GM19351 (cell line): ENCODE data around the gene ADARB2.
"Not testable (repeated sequence)": the region's sequence is repeated elsewhere in the genome, so short reads cannot be mapped to it uniquely, and the experiment has no call there.

ENCODE experiments used
- ATAC-seq: cut with Tn5 transposase; IDR thresholded peaks from one replicate; pipeline ENCODE4 v1.9.1; 2021; ENCODE audit warnings: mild to moderate bottlenecking, moderate library complexity; ENCODE audit not compliant: unreplicated experiment

Gene ADARB2

DNA sequence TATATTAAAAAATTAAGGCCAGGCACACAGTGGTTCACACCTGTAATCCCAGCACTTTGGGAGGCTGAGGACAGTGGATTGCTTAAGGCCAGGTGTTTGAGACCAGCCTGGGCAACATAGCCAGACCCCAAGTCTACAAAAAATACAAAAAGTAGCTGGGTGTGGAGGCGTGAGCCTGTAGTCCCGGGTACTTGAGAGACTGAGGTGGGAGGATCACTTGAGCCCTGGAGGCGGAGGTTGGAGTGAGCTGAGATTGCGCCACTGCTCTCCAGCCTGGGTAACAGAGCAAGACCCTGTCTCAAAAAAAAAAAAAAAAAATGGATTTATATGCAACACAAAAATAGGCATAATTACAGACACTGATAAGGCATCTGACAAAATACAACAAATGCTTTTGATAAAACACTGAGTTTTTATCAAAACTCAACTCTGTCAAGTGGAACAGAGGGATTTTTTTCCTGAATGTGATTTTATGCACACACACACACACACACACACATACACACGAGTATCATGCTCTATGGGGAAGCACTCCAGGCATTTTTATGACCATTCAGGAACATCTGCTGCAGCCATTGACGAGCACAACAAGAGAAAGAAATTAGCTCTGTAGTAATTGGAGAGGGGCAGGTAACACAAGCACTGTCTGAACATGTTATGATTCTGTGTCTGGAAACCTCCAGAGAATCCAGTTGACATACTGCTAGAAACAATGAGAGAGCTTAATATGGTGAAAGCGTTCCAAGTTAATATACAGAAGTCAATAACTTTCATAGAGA, 488.0 kb downstream of the ADARB2 start:
- no peak for ATAC-seq

DNA sequence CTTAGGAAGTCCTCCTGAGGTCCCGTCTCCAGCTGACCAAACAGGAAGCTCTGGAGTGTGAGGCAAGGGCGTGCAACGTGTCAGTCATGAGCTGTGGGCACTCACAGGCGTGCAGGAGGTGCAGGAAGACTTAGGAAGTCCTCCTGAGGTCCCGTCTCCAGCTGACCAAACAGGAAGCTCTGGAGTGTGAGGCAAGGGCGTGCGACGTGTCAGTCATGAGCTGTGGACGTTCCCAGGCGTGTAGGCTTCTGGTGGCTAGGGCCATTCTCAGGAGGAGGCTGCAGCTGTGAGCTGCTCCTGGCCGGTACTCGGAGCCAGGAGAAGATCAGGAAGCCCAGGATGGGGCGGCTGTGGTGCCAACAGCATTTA, 489.1 kb downstream of the ADARB2 start:
- not testable (repeated sequence) for ATAC-seq

DNA sequence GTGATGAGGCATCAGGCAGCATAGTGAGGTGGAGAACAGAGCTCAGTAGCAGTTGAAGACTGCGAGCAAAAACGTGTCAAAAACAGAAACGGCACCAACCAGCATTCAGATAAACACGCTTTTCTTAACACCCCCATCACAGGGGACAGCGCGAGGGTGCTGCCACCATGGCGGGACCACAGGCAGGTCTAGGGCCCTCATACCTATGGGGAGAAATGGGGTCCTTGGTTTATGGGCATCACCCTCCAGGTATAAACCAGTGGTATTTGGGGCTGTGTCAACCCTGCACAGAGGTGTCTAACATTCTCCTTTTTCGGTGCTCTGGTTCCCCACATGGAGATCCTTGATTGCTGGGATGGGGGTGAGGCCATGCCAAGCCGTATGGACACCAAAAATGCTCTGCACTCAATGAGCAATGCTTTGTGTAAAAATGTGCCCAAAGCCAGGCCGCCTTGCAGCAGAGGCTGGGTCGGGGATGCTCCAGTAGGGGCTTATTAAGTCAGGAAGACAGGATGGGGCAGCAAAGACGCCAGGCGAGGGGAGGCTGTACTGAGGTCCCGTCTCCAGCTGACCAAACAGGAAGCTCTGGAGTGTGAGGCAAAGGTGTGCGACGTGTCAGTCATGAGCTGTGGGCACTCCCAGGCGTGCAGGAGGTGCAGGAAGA, 489.6 kb downstream of the ADARB2 start:
- no peak for ATAC-seq

DNA sequence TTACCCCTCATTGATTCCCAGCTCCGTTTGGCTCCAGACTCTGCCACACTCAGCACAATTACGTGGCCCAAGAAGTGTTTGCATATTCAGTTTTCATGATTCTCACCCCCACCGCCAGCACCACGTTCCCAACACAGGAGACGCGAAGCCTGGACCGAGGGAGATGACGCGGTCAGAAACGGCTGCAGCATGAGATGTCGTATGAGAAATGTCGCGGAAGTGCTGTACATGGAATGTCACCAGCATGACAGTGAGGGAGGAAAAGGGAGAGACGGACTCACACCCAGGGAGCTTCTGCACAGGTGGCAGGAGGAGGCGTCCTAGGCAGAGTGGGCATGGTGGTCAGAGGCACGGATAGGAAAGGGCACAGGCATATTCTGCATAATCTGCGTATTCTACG, 492.8 kb downstream of the ADARB2 start:
- no peak for ATAC-seq

DNA sequence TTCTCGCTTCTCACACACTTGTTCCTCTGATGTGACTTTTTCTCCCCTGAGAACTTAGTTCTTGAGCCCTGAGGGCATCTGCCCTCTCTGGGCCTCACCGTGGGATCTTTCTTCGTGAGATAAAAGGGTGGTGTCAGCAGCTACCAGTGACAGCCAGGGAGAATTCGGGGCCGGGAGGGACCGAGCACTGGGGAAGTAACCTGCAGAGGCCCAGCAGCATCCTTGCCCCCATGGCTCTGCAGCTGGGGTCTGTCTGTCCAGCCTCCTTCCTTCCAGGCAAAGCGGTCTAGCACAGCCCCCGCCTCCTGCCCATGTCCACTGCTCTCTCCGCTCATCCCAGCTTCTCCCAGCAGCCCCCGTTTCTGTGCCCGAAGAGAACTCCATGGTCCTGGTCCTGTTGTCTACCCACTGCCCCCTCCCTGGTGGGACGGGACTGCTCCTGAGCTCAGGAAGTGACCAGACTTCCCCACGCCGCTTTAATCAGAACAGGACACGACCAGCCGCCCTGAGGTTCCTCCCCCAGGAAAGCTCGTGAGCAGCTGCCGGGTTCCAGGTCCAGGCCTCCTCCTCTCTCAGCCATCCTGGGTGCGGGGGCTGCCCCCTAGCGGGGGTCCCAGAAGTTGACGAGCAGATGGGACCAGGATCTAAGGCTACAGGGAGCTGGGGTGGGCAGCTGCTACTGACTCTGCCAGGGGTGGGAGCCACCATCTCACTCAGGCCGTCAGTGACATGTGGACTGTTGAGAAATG, 493.7 kb downstream of the ADARB2 start:
- no peak for ATAC-seq

DNA sequence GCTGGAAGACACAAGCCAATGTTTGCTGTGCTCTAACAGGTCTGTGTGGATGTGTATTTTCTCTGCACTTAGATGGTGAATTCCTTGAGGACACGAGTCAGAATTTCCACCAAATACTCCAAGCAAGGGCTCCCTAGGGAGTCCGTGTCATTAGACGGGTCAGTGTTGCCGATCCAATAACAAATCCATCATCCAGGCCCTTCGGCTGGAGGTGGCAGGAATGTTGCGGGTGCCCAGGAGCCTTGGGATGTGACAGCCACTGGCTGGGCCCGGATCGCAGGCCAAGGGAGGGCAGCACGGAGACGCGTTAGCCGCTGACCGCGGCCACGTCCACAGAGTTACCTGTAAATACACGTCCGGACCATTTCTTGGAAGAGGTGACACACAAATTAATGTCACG, 494.4 kb downstream of the ADARB2 start:
- no peak for ATAC-seq

DNA sequence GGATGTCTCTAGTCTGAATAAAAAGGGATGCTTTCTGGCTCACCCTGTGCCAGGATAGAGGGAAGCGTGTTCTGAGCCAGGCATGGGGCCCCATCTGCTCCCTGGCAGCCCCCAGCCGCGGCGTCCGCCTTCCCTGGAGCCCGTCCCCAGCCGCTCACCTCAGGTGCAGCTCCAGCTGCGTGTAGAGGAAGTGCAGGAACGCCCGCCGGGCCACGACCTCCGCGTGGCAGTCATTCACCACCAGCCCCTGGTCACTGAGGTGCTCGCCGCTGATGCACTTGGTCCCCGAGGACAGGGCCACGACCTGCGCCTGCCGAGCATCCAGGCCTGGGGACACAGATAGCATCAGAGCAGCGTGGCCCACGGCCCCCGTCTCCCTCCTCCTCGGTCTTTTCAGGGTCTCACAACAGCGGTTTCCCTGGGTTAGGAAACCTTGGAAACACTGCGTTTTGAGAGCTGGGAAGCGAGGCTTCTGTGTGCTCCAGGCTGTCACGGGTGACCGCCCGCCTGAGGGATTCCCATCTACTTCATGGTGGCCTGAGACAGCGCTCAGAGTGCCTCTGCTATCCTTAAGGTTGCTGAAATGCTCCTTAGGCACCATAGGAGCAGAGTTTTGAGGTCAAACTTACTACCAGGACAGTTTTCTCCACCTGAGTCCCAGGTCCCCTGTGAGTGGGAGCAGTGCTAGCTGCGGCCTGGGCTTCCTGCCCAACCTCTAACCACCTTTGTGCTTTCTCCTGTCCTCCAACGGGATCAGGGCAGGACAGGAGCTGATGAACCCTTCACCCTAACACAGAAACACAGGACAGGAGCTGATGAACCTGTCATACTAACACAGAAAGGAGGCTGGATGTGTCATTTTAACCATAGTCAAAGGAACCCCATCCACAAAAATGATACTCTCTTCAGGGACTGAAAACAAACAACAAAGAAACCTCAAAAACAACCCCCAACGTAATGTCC, 495.1 kb downstream of the ADARB2 start:
- no peak for ATAC-seq

DNA sequence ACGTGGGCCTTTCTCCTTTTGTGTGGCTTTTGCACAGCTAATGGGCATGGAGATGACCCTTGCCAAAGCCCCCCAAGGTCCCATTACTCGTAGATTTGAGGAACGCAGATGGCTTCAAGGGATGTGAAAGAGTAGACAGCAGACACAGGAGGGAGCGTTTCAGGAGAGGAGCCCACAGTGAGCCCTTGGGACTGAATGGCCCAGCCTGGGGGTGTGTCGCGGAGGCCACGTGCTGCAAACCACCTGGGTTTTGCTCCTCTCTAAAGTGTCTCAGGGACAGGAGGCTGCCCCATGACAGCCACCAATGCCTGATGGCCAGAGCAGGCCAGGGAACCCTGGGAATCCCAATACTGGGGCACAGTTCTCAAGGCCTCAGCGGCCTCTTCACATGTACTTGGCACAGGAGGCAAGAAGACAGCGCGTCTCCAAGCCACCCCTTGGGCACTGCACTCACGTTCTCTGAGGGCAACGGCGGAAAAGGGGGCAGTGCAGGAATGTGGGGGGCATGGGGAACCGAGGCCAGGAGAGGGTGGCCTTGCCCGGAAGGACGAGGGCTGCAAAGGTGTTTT, 495.9 kb downstream of the ADARB2 start:
- no peak for ATAC-seq

DNA sequence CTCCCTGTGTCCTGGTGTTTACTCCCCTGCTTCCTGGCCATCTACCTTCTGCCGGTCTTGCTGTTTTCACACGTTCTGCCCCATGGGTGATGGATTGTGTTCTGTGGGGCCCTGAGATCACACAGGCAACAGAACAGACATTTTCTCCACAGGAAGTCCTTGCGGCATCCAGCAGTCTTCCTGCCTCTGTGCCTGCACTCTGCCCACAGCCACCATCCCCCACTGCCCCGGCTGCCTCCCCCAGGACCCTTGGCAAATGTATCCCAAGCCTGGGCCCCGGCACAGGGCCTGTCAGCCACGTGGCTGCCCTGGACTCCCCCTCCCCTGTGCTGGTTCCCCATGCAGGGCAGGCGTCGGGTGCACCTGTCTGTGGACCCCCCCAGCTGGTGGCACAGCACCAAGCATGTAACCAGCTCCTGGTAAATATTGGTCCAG, 497.0 kb downstream of the ADARB2 start:
- ATAC-seq: no peak

DNA sequence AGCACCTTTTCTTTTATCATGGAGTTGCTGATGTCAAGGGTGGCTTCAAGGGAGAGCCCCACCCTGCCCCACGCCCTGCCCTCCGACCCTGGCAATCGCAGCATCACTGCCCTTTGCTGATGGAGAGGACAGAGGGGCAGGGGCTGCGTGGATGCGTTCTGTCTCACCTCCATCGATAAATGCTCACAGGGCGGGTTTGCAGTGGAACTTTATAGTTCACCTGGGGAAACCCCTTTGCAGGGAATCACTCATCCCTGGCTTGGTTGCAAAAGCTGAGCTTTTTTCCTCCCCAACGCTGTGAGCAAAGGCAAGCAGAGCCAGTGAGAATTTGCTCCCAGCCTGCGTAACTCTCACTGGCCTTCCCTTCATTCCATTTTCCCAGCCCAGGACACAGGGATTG, 504.3 kb downstream of the ADARB2 start:
- ATAC-seq: no peak

DNA sequence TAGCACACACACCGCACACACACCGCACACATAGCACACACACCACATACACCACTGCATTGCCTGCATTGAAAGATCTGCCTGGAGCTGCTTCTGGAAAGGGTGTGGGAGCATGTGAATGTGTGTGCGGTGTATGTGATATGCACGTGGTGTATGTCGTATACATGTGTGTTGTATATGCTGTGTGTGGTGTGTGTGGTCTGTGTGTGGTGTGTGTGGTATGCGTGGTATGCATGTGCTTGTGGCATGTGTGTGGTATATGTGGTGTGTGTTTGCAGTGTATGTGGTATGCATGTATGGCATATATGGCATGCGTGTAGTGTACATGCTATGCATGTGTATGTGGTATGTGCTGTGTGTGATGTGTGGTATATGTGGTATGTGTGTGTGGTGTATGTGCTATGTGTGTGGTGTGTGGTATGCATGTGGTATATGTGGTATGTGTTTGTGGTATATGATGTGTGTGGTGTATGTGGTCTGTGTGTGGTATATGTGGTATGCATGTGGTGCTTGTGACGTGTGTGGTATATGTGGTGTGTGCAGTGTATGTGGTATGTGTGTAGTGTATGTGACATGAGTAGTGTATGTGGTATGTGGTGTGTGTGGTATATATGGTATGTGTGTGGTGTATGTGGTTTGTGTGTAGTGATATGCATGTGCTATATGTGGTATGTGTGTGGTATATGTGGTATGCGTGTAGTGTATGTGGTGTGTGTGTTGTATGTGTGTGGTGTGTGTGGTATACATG, 505.0 kb downstream of the ADARB2 start:
- no peak for ATAC-seq

DNA sequence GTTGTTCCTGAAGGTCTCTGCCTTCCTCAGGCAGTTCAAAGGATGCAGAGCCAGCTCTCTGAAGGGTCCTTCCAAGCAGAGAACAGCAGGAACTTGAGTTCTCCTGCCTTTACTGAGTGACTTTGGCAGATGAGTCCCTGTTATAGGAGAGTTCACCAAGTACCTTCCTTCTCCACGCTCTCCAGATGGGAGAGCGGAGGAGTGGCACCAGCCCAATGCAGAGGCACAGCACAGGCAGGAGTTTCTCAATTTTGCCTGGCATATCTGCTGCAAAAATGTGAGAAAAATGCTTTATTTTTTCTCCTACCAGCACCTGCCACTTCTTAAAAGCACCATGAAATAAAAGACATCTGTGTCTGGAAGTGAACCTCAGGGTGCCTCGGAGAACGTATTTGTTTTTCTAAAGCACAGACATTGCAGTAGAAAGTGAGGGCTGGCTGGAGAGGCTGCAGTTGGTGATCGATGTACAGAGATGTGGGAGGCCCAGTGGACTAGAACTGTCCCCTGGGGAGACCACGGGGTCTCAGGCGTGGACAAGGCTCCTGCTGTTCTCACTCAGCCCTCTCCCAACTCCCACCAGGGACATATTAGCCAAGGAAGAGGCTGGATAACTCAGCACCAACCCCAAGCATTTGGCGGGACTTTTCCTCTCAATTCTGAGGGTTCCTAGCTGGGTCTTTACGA, 506.6 kb downstream of the ADARB2 start:
- ATAC-seq: no peak

DNA sequence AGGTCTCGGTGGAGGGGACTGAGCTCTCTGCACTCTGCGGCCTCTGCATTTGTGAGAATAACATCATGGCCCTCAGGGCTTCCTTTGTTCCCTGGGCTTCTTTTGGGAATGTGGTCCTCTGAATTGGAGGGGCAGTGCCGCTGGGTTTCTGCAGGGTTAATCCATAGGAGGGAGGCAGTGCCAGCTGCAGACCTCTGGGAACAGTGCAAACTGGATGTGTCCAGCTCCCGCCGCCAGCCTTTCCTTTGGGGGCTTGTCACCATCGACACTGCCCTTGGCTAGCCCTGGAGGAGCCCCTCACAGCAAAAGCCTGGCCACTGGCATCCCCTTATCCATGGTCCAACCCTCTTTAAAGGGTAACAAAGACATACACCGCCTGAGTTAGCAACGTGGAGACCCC, 507.2 kb downstream of the ADARB2 start:
- no peak for ATAC-seq

DNA sequence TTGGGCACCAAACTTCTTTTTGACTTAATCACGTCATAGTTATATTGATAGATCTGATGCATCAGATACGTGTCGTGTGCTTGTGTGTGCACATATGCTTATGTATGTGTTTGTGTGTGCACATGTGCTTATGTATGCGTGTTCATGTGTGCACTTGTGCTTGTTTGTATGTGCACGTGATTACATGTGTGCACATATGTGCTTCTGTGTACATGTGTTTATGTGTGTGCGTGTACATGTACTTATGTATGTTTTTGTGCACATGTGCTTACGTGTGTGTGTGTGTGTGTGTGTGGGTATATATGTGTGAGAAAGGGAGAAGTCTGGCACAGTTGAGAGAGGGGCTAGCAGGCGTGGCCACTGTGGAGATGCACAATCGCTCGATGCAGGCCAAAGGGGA, 507.8 kb downstream of the ADARB2 start:
- ATAC-seq: no peak

DNA sequence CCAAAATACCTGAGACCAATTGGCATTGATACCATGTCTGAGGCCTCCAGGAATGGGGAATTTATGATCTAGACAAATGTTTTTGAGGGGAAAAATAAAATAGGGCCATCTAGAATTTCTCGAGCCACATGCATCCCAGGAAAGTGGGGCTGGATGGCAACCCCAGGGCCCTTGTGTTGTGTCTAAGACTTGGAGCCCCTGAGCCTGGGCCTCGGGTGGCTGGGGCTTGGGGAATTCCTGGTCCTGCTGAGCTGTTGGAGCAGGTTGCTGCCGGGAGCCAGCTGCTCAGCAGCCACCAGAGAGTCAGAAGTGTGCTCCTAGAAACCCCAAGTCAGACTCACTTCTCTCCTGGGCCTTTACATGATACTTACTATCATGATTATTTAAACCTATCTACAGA, 508.2 kb downstream of the ADARB2 start:
- no peak for ATAC-seq

DNA sequence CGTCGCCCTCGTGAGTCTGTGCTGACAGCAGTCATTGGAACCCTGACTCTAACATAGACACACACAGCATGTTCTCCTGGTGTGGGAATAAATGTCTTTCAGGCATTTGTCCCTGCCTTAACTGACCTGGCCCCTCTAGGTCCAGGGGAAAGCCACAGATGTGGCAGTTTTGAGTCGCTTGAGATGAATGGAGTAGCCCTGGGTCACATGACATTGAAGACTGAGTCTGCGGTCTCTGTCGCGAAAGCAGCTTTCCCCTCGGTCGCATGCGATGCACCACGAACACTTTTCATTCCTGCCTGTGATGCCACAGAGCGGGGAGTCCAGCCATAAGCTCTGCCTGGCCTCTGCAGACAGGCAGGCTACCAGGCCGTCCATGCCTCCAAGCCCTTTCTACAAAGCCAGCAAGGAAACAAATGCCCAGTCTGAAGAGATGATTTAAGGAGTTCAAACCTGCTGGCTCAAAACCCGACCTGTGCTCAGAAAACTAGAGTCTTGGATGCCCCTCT, 508.8 kb downstream of the ADARB2 start:
- no peak for ATAC-seq

DNA sequence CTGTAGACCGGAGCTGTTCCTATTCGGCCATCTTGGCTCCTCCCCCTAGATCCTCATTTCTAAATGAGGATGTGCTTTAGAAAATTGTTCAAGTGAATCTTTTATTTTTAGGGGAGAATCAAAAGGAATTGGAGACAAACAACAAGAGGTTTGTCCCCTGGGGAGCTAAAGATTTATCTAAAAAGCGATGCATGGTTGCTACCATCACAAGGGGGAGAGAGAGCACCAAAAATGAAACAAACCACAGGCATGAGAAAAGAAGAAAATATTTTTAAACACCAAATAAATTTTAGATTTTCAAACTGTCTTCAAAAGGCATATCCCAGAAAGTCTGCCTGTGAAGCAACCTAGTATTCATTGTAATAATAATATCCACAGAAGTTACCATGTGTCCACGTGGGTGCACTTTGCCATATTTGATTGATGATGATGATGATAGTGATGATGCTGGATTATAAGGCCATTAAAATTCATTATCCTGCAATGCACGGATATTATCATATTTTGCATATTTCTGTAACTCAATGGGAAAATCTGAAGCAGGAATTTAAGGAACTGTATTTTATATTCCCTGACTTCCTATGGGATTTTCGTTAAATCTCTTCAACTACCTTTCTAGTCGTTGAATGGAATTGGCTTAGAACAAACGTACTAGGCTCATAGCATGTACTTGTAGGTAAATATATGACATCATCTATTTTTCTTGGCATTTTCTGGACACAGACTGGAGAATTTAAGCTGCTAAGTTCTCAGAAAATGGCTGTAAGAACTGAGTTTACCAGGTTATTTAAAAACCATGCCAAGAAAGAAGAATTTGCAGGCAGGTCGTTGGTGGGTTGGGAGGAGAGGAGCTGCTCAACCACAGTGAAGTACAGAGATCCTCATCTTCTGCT, 509.6 kb downstream of the ADARB2 start:
- no peak for ATAC-seq

DNA sequence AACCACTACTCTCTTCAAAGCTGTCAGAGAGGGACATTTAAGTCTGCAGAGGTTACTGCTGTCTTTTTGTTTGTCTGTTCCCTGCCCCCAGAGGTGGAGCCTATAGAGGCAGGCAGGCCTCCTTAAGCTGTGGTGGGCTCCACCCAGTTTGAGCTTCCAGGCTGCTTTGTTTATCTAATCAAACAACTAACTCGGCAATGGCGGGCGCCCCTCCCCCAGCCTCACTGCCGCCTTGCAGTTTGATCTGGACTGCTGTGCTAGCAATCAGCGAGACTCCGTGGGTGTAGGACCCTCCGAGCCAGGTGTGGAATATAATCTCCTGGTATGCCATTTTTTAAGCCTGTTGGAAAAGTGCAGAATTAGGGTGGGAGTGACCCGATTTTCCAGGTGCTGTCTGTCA, 510.4 kb downstream of the ADARB2 start:
- ATAC-seq: not testable (repeated sequence)
